GM10266 (cell line): ENCODE results near the gene SCP2.

Source experiments
- DNase-seq: peaks from one replicate; pipeline ENCODE4 v3.0.0; 2012; ENCODE audit errors: extremely low spot score
- TF ChIP-seq, protein P1 (sequence below): IDR thresholded peaks from 2 replicates; pipeline ENCODE4 v1.5.1; 2012; ENCODE audit warnings: mild to moderate bottlenecking, low read depth; ENCODE audit not compliant: control insufficient read depth, insufficient read depth; ENCODE audit errors: missing control alignments

The SCP2 gene

GRCh38 chr1:53074313-53075154 lies 147.5 kb downstream of the SCP2 start:
- no peak for DNase-seq
- TF ChIP-seq, protein P1, sequence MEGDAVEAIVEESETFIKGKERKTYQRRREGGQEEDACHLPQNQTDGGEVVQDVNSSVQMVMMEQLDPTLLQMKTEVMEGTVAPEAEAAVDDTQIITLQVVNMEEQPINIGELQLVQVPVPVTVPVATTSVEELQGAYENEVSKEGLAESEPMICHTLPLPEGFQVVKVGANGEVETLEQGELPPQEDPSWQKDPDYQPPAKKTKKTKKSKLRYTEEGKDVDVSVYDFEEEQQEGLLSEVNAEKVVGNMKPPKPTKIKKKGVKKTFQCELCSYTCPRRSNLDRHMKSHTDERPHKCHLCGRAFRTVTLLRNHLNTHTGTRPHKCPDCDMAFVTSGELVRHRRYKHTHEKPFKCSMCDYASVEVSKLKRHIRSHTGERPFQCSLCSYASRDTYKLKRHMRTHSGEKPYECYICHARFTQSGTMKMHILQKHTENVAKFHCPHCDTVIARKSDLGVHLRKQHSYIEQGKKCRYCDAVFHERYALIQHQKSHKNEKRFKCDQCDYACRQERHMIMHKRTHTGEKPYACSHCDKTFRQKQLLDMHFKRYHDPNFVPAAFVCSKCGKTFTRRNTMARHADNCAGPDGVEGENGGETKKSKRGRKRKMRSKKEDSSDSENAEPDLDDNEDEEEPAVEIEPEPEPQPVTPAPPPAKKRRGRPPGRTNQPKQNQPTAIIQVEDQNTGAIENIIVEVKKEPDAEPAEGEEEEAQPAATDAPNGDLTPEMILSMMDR: no peak

- no peak for DNase-seq
- TF ChIP-seq, protein P1: no peak
Measured at GRCh38 chr1:53075206-53075605, 148.1 kb downstream of the SCP2 start.

GRCh38 chr1:53075761-53076163 lies 148.7 kb downstream of the SCP2 start:
- DNase-seq: no peak
- TF ChIP-seq, protein P1: no peak

- no peak for DNase-seq
Measured at GRCh38 chr1:53076165-53076564, 149.1 kb downstream of the SCP2 start.

GRCh38 chr1:53076721-53077598 lies 149.9 kb downstream of the SCP2 start:
- TF ChIP-seq, protein P1: no peak
- DNase-seq: no peak

More at GRCh38 chr1:53076165-53076564, 149.1 kb downstream of the SCP2 start:
- TF ChIP-seq, protein P1: no peak

GRCh38 chr1:53077599-53077965 lies 150.5 kb downstream of the SCP2 start:
- TF ChIP-seq, protein P1: no peak

DNA sequence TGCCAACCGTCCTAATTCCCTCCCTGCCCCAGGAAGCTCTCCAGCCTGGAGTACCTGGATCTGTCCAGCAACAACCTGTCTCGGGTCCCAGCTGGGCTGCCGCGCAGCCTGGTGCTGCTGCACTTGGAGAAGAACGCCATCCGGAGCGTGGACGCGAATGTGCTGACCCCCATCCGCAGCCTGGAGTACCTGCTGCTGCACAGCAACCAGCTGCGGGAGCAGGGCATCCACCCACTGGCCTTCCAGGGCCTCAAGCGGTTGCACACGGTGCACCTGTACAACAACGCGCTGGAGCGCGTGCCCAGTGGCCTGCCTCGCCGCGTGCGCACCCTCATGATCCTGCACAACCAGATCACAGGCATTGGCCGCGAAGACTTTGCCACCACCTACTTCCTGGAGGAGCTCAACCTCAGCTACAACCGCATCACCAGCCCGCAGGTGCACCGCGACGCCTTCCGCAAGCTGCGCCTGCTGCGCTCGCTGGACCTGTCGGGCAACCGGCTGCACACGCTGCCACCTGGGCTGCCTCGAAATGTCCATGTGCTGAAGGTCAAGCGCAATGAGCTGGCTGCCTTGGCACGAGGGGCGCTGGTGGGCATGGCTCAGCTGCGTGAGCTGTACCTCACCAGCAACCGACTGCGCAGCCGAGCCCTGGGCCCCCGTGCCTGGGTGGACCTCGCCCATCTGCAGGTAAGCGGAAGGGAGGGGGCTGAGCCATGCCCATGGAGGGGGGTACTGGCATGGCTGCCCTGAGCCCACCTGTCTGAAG lies 151.4 kb downstream of the SCP2 start:
- no peak for DNase-seq
- TF ChIP-seq, protein P1: no peak

More at GRCh38 chr1:53077599-53077965, 150.5 kb downstream of the SCP2 start:
- DNase-seq: no peak
